Activated CD4-positive, CD25-positive, alpha-beta regulatory T cell (primary cell): Measurements from ENCODE around the gene OR2T27.
"Not testable (repeated sequence)": the region's sequence is repeated elsewhere in the genome, so short reads cannot be mapped to it uniquely, and the experiment has no call there.

Experiments
- DNase-seq, 4 experiments: peaks; one replicate each; lab custom pipeline; 2025; lab: John Stamatoyannopoulos, UW

The OR2T27 gene, protein sequence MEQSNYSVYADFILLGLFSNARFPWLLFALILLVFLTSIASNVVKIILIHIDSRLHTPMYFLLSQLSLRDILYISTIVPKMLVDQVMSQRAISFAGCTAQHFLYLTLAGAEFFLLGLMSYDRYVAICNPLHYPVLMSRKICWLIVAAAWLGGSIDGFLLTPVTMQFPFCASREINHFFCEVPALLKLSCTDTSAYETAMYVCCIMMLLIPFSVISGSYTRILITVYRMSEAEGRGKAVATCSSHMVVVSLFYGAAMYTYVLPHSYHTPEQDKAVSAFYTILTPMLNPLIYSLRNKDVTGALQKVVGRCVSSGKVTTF

DNA sequence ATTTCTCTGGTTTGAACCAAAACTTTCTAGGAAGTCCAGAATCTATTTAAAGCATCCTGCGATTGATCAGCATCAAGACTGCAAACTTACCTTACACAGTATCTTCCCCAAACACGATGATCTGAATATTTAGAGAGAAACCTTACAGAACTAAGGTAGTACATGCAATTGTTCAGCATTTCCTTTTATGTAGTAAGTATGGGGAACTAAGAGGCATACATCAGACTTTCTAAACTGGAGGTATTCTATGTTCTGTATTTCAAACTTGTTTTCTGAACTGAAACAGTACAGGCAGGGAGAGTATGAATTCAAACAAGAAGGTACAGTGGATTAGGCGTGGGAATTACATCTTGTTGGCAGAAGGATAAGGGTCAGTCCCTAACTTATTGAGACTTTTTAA is at the start of gene OR2T27:
Gene OR2T27 (minus strand): TSS at position 175 of the 400 bp plus-strand sequence. CDS start 4,644 bp downstream, outside the sequence.
- not testable (repeated sequence) for DNase-seq

DNA sequence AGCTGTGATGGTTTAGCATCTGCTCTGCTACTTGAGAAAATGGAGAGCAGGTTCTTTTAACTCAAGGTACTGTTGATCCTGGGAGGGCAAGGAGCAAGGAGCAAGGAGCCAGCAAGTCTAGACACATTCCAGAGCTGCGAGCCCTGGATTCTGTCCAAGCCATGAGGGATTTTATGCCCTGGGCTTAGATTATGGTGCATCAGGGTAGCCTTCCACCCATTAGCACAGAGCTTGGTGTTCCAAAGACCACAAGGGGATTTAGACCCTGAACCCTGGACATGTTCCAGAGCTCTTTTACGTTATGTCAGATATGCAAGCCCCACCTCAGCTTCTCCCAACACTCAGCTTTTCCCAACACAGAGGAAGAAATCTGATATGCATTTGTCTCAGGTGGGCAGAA is 49.3 kb upstream of the OR2T27 start:
- DNase-seq, result no peak

DNA sequence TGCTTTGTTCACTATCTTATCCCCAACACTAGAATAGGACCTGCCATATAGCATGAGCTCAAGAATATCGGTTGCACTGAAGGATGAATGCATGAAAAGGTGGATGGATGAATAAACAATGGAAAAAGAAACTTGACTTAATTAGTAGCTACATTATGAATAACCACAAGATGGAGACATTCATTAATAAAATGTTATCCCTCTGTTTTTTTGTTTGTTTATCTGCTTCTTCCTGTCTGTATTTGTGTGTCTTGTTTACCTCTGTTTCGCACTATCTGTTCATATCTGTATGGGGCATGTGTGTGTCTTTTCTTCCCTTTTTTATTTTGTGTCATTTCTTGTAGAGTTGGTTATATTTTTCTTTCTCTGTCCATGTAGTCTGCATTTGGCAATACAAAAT is 48.3 kb upstream of the OR2T27 start:
- DNase-seq, result no peak

DNA sequence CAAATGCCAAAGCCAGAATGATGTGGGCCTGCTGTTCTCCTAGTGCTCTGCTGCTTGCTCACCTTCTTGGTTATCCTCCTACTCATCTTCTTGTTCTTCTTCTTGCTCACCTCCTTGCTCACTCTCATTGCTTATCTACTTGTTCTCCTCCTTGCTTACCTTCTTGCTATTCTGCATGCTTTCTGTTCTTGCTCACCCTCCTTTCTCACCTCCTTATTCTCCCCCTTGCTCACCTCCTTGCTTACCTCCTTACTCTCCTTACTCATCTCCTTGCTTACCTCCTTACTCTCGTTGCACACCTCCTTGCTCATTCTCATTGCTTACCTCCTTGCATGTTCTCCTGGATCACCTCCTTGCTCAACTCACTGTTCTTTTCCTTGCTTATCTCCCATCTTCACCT is 47.4 kb upstream of the OR2T27 start, which contains the start of gene OR14I1:
Gene OR14I1 (minus strand): TSS at position 53 of the 400 bp plus-strand sequence.
- DNase-seq, result no peak

DNA sequence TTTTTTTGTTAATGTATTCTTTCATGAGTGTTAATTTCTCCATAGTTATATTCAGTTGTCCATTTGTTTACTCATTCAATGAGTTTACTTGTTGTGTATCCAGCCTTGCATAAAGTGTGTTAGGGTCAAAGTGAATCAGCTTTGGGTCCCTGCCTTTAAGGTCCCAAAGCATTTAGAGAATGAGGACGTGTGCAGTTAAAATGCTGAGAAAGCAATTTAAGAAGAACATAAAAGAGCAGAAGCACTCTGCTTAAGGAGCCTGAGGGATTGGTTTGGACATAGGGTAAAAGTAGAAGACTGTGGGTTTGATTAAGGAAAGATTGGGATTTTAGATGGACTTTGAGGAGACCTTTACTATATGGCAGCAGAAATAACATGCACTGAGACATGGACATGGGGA is 43.8 kb upstream of the OR2T27 start:
- no peak for DNase-seq

DNA sequence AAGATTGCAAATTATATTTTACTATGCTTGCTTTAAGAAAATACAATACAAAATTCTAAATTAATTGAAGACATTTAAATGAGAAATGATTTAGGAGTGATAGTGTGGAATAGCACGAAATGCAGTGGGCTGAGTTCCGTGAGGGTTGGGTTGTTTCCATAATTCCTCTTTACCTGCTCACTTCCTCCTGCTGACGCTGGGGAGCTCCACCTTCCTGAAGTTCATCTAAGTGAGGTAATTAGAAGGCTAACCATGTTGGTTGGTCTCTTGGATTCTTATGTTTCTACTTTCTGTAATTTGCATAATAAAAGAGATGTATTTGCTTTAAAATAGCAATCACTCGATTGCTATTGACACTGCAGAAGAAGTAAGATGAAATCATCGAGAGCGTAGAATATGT is 42.6 kb upstream of the OR2T27 start:
- no peak for DNase-seq

DNA sequence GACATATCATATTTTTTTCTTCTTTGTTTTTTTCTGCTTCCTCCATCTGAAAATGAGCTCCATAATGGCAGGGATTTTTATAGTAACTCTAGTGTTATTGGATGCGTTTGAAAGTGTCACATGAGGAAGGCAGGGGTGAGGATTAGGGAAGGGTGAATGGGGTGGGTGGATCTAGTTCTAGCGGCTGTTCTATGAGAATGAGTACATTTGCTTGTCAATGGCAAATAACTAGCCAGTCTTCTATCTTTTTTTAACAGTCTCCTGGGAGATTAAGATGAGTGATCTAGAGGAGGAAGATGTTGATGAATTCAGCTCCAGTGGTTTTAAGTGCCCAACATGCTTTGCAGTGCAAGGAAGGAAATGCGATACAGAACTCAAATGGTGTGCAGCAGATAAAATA is 41.4 kb upstream of the OR2T27 start:
- DNase-seq, result no peak

DNA sequence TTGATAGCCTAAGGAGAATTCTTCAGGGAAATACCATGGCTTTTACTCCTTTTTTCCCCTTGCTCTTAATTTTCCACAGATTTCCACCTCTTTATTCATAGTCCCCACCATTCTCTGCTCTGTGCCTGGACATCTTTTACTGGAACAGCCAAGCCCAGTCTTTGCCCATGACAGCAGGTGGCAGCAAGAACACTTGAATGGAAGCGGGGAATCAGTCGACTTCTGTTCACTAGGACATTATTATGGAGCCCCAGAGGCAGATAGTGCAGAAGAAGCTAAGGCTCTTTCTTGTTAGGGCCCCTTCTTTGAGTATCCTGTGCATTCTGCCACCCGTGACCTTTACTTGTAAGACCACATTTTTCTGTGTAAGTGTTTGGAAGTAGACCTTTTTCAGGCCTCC is 40.9 kb upstream of the OR2T27 start:
- DNase-seq, result no peak

DNA sequence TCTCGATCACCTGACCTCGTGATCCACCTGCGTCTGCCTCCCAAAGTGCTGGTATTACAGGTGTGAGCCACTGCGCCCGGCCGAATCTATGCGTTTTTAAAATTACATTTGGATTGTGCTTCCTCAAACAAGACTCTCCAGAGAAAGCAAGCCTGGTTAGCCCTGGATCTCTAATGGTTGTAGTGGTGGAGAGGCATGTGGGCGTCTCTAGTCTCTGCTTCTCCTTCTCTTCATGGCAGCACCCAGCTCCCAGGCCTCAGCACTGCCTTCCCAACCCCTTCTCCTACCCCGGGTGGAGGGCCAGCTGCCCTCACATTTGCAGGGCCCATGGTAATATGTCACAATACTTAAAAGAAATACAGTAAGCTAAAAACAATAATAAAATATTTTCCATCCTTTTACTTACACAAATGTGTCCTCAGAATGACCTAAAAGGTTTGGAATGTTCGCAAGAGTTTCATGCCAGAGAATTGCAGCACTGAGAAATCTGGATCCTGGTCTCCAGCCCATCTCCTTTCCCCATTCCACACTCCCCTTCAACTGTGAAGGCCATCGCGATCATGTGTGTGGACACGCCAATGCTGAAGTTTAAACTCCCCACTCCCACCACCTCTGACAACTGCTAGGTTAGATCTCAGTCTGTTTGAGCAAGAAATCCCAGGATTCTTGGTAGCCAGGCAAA is 40.3 kb upstream of the OR2T27 start:
- DNase-seq, result no peak

DNA sequence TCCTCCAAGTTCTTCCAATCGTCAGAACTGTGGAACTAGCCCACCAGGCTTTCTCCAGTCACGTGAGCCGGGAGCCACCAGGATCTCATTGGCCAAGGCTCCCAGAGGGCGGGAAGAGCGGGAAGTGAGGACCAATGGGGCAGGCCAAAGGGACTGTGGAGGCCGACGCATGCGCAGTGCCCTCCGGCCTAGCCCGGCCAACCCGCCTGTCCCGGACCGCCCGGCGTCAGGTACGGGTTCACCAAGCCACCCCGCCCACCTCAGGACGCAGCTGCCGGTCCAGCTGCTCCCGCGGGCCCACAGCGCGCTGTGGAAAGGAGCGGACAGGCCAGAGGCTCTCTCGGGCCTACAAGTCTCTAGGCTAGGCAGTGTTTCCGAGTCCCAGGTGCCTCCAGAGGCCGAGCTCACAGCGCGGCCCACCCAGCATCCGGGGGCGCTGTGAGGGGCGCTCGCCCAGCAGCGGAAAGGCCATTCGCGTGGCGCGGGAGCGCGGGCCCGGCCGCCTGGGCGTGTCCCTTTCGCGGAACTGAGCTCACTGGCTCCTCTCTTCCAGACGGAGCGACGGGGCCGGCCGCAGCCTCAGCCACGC is 36.3 kb upstream of the OR2T27 start:
- no peak for DNase-seq

DNA sequence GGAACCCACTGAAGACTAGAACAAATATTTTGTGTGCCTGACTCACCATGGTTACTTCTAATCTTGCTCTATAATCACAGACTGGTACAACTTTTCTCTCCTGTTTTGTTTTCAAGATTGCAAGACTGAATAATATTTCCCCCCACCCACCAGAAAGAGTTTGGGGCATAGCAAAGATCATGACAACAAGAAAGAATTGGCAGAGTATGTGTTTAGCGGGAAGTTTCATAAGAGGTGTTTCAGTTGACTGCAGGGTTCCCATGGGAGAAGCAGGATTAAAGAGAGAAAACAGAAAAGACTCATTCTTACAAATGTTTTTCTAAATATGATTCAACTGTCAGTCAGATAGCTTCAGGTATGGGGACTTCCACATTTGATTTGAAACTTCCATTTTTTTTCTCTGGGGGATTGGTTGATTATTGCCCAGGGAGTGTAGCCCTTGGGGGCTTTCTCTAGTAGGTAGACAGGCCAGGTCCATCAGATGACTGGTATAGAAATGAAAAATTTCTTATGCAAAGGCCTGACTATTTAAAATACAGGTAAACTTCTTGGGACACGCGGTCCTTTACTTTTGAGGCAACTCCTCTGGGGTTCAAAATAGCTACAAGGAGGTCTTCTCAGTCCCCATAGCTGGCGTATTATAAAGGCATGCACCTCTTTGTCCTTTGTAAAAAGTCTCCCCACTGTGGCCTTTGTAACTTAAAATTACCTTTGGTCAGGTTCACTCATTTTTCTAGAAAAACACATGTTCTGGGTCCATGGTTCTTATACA is 33.4 kb upstream of the OR2T27 start:
- no peak for DNase-seq

DNA sequence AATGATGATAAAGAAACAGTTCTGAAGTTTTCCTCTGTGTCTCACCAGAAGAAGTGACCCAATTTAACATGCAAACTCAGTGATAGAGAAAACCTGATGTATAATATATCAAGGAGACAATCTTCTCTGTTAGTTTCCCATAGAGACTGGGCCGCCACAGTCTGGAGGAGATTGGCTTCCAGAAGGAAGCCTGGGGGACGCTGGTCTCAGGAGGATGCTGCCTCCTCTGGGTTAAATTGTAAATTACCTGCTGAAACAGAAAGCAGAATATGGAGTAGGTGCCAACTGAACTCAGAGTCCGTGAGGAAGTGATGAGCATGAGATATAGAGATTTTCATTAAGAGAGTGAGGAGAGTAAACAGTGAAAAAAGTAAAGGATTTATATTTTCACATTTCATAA is 31.5 kb upstream of the OR2T27 start:
- DNase-seq, result no peak

DNA sequence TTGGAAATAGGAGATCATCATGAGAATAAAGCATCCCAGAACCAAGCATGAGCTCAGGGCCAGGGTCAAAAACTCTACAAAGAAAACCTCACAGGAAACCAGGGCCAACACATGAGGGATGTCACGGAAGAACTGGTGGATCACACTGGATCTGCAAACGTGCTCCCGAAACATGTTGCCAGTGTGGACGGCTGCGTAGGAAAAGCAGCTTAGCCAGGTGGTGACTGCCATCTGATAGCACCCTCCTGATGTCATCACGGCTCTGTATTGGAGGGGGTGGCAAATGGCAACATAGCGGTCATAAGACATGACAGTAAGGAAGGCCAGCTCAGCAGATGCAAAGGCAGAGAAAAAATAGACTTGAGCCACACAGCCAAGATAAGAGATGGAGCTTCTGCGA is 26.3 kb upstream of the OR2T27 start:
- no peak for DNase-seq

DNA sequence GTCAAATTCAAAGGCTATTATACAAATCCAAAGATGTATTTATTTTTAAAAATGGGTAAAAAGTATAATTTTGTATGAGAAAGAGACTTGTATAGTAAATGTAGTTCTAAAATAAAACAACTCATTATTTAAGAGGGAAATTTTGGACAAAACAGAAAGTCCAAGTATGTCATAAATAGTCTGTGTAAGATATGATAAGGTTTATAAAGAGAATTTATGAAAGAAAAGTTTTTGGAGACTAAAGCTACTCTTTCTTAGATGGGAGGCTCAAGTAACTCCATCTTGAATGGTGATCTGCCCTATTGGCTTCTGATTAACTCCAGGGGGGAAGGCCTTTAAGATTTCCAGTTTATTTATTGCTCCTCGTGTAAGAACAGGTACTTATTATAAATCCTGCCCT is 14.7 kb upstream of the OR2T27 start:
- DNase-seq, result no peak

DNA sequence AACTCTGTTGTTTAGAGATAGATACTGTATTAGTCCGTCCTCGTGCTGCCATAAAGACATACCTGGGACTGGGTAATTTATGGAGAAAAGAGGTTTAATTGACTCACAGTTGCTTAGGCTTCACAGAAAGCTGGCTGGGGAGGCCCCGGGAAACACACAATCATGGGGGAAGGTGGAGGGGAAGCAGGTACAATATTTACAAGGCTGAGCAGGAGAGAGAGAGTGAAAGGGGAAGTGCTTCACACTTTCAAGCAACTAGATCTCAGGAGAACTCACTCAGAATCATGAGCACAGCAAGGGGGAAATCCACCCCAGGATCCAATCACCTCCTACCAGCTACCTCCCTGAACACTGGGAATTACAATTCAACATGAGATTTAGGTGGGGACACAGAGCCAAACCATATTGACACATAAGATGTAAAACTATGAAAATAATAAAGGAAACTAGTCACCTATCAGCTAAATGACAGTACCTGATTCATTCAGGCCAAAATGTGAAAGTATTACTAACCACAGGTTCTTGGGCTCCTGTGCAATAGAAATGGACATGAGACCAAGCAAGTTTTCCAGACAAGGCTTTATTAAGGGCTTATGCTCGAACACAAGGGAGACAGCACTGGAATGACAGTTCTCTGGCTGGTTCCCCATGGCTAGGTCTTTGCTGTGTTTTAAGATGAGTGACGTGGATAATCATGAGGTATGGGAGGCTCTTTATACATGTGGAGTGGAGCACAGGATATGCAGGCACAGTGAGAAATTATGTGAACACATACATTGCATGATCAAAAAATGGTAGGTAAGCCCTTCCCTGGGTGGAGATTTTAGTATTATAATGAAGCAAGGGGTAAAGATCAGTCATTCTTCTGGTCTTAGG is 8.4 kb upstream of the OR2T27 start:
- not testable (repeated sequence) for DNase-seq

DNA sequence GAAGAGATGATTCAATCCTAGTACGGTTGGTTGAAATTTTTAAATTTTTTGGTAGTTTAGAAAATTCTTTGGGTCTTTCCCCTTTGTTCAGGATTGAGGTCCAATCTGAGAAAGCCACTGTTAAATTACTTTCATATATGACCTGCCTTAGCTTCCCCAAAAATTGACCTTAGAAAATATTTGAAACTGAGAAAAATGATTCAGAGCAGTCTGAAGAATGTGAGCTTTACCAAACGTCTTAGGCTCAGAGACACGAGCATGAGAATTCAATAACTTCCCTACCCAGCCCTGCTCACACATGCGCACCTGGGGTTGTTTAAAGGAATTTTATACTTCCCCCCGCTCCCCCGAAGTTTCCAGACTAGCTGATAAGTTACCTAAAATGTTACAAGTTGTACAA is 1.5 kb upstream of the OR2T27 start:
- not testable (repeated sequence) for DNase-seq

DNA sequence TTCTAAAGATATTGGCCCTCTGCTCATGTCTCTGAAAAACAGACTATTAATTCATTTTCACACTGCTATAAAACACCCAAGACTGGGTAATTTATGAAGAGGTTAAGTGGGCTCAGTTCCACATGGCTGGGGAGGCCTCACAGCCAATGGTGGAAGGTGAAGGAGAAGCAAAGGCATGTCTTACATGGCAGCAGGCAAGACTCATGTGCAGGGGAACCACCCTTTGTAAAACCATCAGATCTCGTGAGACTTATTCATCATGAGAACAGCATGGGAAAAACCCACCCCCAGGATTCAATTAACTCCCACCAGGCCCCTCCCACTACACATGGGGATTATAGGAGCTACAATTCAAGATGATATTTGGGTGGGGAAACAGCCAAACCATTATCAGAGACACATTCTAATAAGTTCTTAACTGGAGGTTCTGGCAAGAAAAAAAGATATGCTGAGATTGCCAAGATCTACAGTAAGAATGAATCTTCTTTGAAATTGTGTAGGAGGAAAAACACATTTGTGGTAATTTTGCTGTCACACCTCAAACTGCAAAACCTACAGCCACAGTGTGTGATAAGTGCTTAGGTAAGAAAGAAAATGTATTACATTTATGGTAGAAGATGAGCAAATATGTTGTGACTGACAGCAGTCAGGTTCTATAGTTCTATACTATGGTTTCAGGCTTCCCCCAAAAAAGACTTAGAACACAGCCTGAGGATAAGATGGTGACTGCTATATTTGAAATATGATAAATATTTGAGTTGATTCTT is 6.4 kb downstream of the OR2T27 start:
- DNase-seq, result not testable (repeated sequence)

DNA sequence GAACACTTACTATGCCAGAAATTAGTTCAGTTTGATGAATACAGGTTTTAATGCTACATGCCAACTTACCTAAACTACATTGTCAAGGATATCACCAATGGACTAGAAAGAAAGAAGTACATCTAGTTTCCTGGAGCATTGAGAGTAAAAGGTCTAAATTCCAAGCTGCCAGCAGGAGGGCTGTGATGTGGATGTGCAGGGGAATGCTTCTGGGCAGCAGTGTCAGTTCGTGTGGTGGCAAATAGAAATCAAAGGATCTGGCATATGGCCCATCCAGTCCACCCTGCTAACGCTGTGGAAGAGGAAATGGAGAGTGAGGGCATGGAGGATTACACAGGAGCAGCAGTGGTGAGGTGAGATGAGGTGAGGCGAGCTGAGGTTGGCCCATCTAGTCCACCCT is 10.2 kb downstream of the OR2T27 start, which contains the start of gene OR2T35:
Gene OR2T35 (minus strand): TSS at position 101 of the 400 bp plus-strand sequence. CDS start 6,020 bp downstream, outside the sequence.
- not testable (repeated sequence) for DNase-seq

DNA sequence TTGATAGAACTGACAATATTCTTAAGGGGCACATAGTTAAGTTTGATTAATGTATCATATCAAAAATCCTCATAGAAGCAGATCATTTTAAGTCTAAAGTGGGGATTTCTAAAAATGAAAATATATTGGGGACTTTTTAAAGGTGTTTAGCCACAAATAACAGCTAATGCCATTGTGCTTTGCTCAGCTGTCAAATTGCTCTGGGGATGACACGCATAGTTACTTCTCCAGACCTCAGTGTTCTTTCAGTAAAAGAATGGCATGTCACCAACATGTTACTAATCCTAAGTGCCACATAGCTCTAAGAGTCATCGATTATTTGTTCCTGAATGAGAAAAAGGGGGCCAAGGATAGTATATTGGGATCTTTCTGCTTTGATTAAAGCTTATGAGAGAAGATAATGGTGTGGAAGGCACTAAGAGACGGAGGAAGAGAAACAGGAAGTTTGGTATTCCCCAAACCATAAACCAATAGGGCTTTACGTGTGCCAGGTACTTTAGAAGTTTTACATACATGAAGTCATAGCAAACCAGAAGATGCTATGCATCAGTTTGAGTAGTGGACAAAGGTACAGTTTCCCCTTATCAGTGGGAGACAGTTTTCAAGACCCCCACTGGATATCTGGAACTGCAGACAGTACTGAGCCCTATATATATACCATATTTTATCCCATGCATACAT is 12.2 kb downstream of the OR2T27 start:
- not testable (repeated sequence) for DNase-seq

DNA sequence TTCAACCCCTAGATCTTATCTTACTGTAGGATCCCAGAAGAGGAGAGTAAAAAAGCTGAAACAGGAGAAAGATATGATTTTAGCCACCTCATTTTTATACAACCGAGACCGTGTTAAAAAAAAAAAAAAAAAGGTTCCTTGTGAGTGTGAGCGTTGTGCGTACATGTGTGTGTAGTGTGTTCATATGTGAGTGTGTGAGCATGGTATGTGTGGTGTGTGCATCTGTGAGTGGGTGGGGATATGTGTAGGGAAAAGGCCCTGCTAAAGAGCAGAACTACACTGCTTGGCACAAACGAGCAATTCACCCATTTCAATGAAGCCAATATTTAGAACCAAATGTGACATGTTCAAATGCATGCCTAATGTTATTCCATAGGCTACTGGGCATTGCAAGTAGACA is 13.7 kb downstream of the OR2T27 start:
- DNase-seq, result not testable (repeated sequence)
